Activated T-helper 2 cell treated with anti-CD3 and anti-CD28 coated beads, Interferon-gamma antibody, Interleukin-2, Interleukin-4, amounts not matched to agents 10 μg/mL and 5 μg/mL and 100 μg/mL, durations not matched to agents 14 hours and 24 hours and 36 hours (primary cell): Measurements from ENCODE around the gene BCL7A. TPM values are rescaled to one million over a fixed set of nuclear protein-coding genes. Genes with fewer than 3 reads are reported as not detected.
"Not testable (repeated sequence)": the region's sequence is repeated elsewhere in the genome, so short reads cannot be mapped to it uniquely, and the experiment has no call there.

Source experiments
- DNase-seq: peaks from one replicate; pipeline ENCODE4 v3.0.0; 2021; ENCODE audit warnings: low spot score
- H3K27ac Mint-ChIP-seq: one replicate; pipeline ENCODE4 v1.8.0; 2021; ENCODE audit warnings: mixed read lengths
- H3K27me3 Mint-ChIP-seq: one replicate; pipeline ENCODE4 v1.8.0; 2021; ENCODE audit warnings: low read depth, mixed read lengths
- H3K36me3 Mint-ChIP-seq: one replicate; pipeline ENCODE4 v1.8.0; 2021; ENCODE audit warnings: low read depth, mixed read lengths
- H3K4me1 Mint-ChIP-seq: one replicate; pipeline ENCODE4 v1.8.0; 2021; ENCODE audit warnings: low read depth, mixed read lengths
- H3K4me3 Mint-ChIP-seq: one replicate; pipeline ENCODE4 v1.8.0; 2021; ENCODE audit warnings: low read depth, mild to moderate bottlenecking, moderate library complexity, mixed read lengths
- H3K9me3 Mint-ChIP-seq: one replicate; pipeline ENCODE4 v1.8.0; 2021; ENCODE audit warnings: mixed read lengths
- intact Hi-C: fragments of 100-400 bp; cut with micrococcal nuclease; formaldehyde crosslinking; loops from one replicate; pipeline ENCODE4 v1.15.1; 2023
- total RNA-seq: library from RNA; stranded (reverse); gene quantifications from 2 replicates; pipeline ENCODE4 v1.2.3, GENCODE V29; 2022

Gene BCL7A
- total RNA-seq, 1 donor from 2014 or later: 11.4 TPM

- peaks cover 7% of the 10 kb centered on the region for H3K36me3 Mint-ChIP-seq
- intact Hi-C loops: no loop called here
- no peak overlapping the region for H3K27ac Mint-ChIP-seq
- H3K27me3 Mint-ChIP-seq: no peaks in the 10 kb centered on the region
- no peaks in the 10 kb centered on the region for H3K9me3 Mint-ChIP-seq
- DNase-seq: no peak
- peaks cover 24% of the 10 kb centered on the region for H3K4me1 Mint-ChIP-seq
- no peak overlapping the region for H3K4me3 Mint-ChIP-seq
Observed at GRCh38 chr12:122094735-122095631, 73.3 kb downstream of the BCL7A start.

- Mint-ChIP-seq H3K4me1 (peaks cover 27% of the 10 kb centered on the region), H3K9me3 (no peaks in the 10 kb centered on the region), H3K27me3 (no peaks in the 10 kb centered on the region), H3K4me3 (no peak overlapping the region), H3K27ac (no peak overlapping the region), H3K36me3 (peaks cover 8% of the 10 kb centered on the region)
- DNase-seq: no peak
- intact Hi-C loops: no loop called here
Observed at GRCh38 chr12:122096014-122096413, 74.3 kb downstream of the BCL7A start.

- no peak overlapping the region for H3K4me3 Mint-ChIP-seq
- H3K36me3 Mint-ChIP-seq: peaks cover 5% of the 10 kb centered on the region
- peaks cover 24% of the 10 kb centered on the region for H3K4me1 Mint-ChIP-seq
- H3K27ac Mint-ChIP-seq: no peak overlapping the region
- DNase-seq: no peak
- intact Hi-C loops: no loop called here
- no peaks in the 10 kb centered on the region for H3K9me3 Mint-ChIP-seq
- no peaks in the 10 kb centered on the region for H3K27me3 Mint-ChIP-seq
Observed at GRCh38 chr12:122096591-122097149, 75.0 kb downstream of the BCL7A start.

GRCh38 chr12:122097584-122097926 is 75.9 kb downstream of the BCL7A start:
- peaks cover 25% of the 10 kb centered on the region for H3K4me1 Mint-ChIP-seq
- no peak overlapping the region for H3K27ac Mint-ChIP-seq
- H3K27me3 Mint-ChIP-seq: no peaks in the 10 kb centered on the region
- no peak overlapping the region for H3K4me3 Mint-ChIP-seq
- intact Hi-C loops: no loop called here
- H3K36me3 Mint-ChIP-seq: peaks cover 6% of the 10 kb centered on the region
- no peak for DNase-seq
- H3K9me3 Mint-ChIP-seq: no peaks in the 10 kb centered on the region

- H3K4me1 Mint-ChIP-seq: peaks cover 27% of the 10 kb centered on the region
- H3K27me3 Mint-ChIP-seq: no peaks in the 10 kb centered on the region
- H3K36me3 Mint-ChIP-seq: peaks cover 6% of the 10 kb centered on the region
- DNase-seq: no peak
- H3K4me3 Mint-ChIP-seq: no peak overlapping the region
- H3K27ac Mint-ChIP-seq: no peak overlapping the region
- intact Hi-C loops: no loop called here
- H3K9me3 Mint-ChIP-seq: no peaks in the 10 kb centered on the region
Observed at GRCh38 chr12:122097927-122098756, 76.5 kb downstream of the BCL7A start.

- Mint-ChIP-seq H3K36me3 (peaks cover 6% of the 10 kb centered on the region), H3K27me3 (no peaks in the 10 kb centered on the region), H3K27ac (no peak overlapping the region), H3K4me3 (no peak overlapping the region), H3K9me3 (no peaks in the 10 kb centered on the region), H3K4me1 (peaks cover 30% of the 10 kb centered on the region)
- DNase-seq: no peak
- intact Hi-C loops: no loop called here
Observed at GRCh38 chr12:122099280-122099749, 77.6 kb downstream of the BCL7A start.

- no peaks in the 10 kb centered on the region for H3K27me3 Mint-ChIP-seq
- no peaks in the 10 kb centered on the region for H3K9me3 Mint-ChIP-seq
- intact Hi-C loops: no loop called here
- H3K4me3 Mint-ChIP-seq: no peak overlapping the region
- DNase-seq: no peak
- H3K27ac Mint-ChIP-seq: no peak overlapping the region
- peaks cover 6% of the 10 kb centered on the region for H3K36me3 Mint-ChIP-seq
- peaks cover 31% of the 10 kb centered on the region for H3K4me1 Mint-ChIP-seq
Observed at GRCh38 chr12:122099856-122100255, 78.2 kb downstream of the BCL7A start.

- Mint-ChIP-seq H3K36me3 (peaks cover 7% of the 10 kb centered on the region), H3K4me3 (no peak overlapping the region), H3K9me3 (no peaks in the 10 kb centered on the region), H3K27me3 (no peaks in the 10 kb centered on the region), H3K4me1 (peaks cover 34% of the 10 kb centered on the region), H3K27ac (no peak overlapping the region)
- no peak for DNase-seq
- intact Hi-C loops: no loop called here
Observed at GRCh38 chr12:122100568-122100967, 78.9 kb downstream of the BCL7A start.

- intact Hi-C loops: no loop called here
- H3K4me1 Mint-ChIP-seq: peaks cover 44% of the 10 kb centered on the region
- DNase-seq: no peak
- H3K36me3 Mint-ChIP-seq: peaks cover 15% of the 10 kb centered on the region
- no peaks in the 10 kb centered on the region for H3K27me3 Mint-ChIP-seq
- no peak overlapping the region for H3K4me3 Mint-ChIP-seq
- no peak overlapping the region for H3K27ac Mint-ChIP-seq
- no peaks in the 10 kb centered on the region for H3K9me3 Mint-ChIP-seq
Observed at GRCh38 chr12:122102331-122102730, 80.6 kb downstream of the BCL7A start.

GRCh38 chr12:122104844-122105243 is 83.2 kb downstream of the BCL7A start:
- no peak for DNase-seq
- H3K4me1 Mint-ChIP-seq: peaks cover 33% of the 10 kb centered on the region
- intact Hi-C loops: no loop called here
- H3K27ac Mint-ChIP-seq: peak overlapping the region; percentile 38
- H3K27me3 Mint-ChIP-seq: no peaks in the 10 kb centered on the region
- no peaks in the 10 kb centered on the region for H3K9me3 Mint-ChIP-seq
- H3K36me3 Mint-ChIP-seq: peaks cover 21% of the 10 kb centered on the region
- no peak overlapping the region for H3K4me3 Mint-ChIP-seq

- H3K27me3 Mint-ChIP-seq, intact Hi-C loops, H3K27ac Mint-ChIP-seq, DNase-seq, H3K4me3 Mint-ChIP-seq, H3K9me3 Mint-ChIP-seq: not testable (repeated sequence)
- peaks cover 30% of the 10 kb centered on the region for H3K4me1 Mint-ChIP-seq
- peaks cover 21% of the 10 kb centered on the region for H3K36me3 Mint-ChIP-seq
Observed at GRCh38 chr12:122105496-122105895, 83.8 kb downstream of the BCL7A start.

- H3K36me3 Mint-ChIP-seq: peaks cover 18% of the 10 kb centered on the region
- DNase-seq: no peak
- H3K27me3 Mint-ChIP-seq: no peaks in the 10 kb centered on the region
- no peak overlapping the region for H3K4me3 Mint-ChIP-seq
- peaks cover 32% of the 10 kb centered on the region for H3K4me1 Mint-ChIP-seq
- intact Hi-C loops: no loop called here
- H3K27ac Mint-ChIP-seq: no peak overlapping the region
- no peaks in the 10 kb centered on the region for H3K9me3 Mint-ChIP-seq
Observed at GRCh38 chr12:122106843-122107242, 85.2 kb downstream of the BCL7A start.

- Mint-ChIP-seq H3K4me3 (no peak overlapping the region), H3K4me1 (peaks cover 36% of the 10 kb centered on the region), H3K27ac (no peak overlapping the region), H3K27me3 (no peaks in the 10 kb centered on the region), H3K36me3 (peaks cover 18% of the 10 kb centered on the region), H3K9me3 (no peaks in the 10 kb centered on the region)
- intact Hi-C loops: no loop called here
- no peak for DNase-seq
Observed at GRCh38 chr12:122107261-122107660, 85.6 kb downstream of the BCL7A start.
